ENCODE results near the gene GMFB. TPM values are rescaled to one million over a fixed set of nuclear protein-coding genes. Genes with fewer than 3 reads are reported as not detected.

Gene GMFB
- total RNA-seq (2022; extraction: Qiagen RNA extraction) = 32.4 to 79.3 TPM (median 40.8 TPM) in 5 replicates

DNA sequence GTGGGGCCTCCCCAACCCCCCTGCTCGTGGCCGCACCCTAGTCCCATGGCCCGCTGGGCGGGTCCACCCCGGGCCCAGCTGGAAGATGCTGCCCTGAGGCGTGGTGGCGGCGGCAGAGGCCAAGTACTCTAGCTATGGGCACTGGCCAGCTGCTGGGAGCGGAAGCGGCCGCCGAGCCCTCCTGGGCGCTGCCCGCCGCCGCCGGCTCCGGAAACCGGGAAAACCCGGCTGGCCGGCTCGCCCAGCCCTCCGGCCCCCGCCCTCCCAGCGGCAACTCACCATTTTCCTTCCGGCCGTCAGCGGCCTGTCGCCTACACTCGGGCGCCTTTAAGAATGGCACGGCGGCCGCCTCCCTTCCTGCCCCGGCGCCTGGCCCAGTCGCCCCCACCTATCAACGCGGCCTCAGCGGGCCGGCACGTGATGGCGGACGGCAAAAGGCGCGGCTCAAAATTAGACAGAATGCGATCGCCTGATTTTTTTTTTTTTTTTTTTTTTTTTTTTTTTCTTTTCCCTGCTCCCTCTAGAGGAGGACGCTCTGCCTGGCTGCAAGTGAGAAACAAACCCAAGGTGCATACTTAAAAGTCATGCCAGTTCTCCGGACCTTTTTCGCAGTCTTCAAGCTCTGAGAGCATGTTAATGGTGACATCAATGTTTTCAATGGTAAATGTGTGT, at the start of gene GMFB:
Gene GMFB (minus strand): TSS at position 335 of the 672 bp plus-strand sequence. CDS start 53 bp downstream, at position 282.

GRCh38 chr14:54509546-54510501, 21.0 kb upstream of the GMFB start, which contains the start of gene CGRRF1:
Gene CGRRF1 (plus strand): TSS chr14:54509906. CDS start chr14:54509960, 54 bp downstream.

GRCh38 chr14:54440873-54441868, 47.6 kb downstream of the GMFB start, which contains the start of gene CNIH1:
Gene CNIH1 (minus strand): TSS chr14:54441374. CDS start chr14:54441327, 47 bp downstream.

Other genes with a start within 250 kb of the GMFB start
- 71.4 to 85.3 TPM (median 81.6 TPM) in 5 replicates for gene CDKN3, start 92.0 kb downstream of the GMFB start, total RNA-seq (2022; extraction: Qiagen RNA extraction)
- 247 to 348 TPM (median 249 TPM) in 5 replicates for gene CNIH1, start 47.6 kb downstream of the GMFB start, total RNA-seq (2022; extraction: Qiagen RNA extraction)
- gene CGRRF1, start 20.9 kb upstream of the GMFB start, total RNA-seq (2022; extraction: Qiagen RNA extraction) = 16.2 to 24.2 TPM (median 18.5 TPM) in 5 replicates
- 6.0 to 8.3 TPM (median 6.7 TPM) in 5 replicates for gene SAMD4A, start 78.1 kb upstream of the GMFB start, total RNA-seq (2022; extraction: Qiagen RNA extraction)